Testis (tissue), 3 donors: ENCODE results near the gene CMKLR1. TPM values are rescaled to one million over a fixed set of nuclear protein-coding genes. Genes with fewer than 3 reads are reported as not detected.

Experiments used
- DNase-seq: peaks from one replicate; pipeline ENCODE4 v3.0.0-alpha.2; 2019
- H3K27ac ChIP-seq, 2 donors: fragments of 200-600 bp; sonication (generic); one replicate each; pipeline ENCODE4 v1.5.1; 2019
- H3K27me3 ChIP-seq: fragments of 200-600 bp; sonication (generic); one replicate; pipeline ENCODE4 v1.5.1; 2019
- H3K36me3 ChIP-seq: fragments of 200-600 bp; sonication (generic); one replicate; pipeline ENCODE4 v1.5.1; 2017; ENCODE audit warnings: low read depth; ENCODE audit errors: missing control alignments
- H3K4me1 ChIP-seq: fragments of 200-600 bp; sonication (generic); one replicate; pipeline ENCODE4 v1.5.1; 2019
- H3K4me3 ChIP-seq, 2 donors: fragments of 200-600 bp; sonication (generic); one replicate each; pipeline ENCODE4 v1.5.1; 2017 to 2019
- H3K9me3 ChIP-seq: fragments of 200-600 bp; sonication (generic); one replicate; pipeline ENCODE4 v1.5.1; 2017
- CTCF ChIP-seq, 3 experiments: fragments of 450-650 bp in 2 of 3; fragments of 200-600 bp in 1 of 3; sonication (generic) in 1 of 3; IDR thresholded peaks; one replicate each; pipeline ENCODE4 v1.5.1; 2016 to 2019; ENCODE audit warnings: antibody characterized with exemption in 3 of 3, mild to moderate bottlenecking in 2 of 3, moderate library complexity in 1 of 3
- POLR2A ChIP-seq: fragments of 450-650 bp; IDR thresholded peaks from one replicate; pipeline ENCODE4 v1.6.1; 2017; ENCODE audit warnings: antibody characterized with exemption, mild to moderate bottlenecking, moderate library complexity
- WGBS, 2 donors: methylation state at CpG; one replicate each; pipeline ENCODE4 v1.1.5; 2018; 5-methylcytosine and 5-hydroxymethylcytosine counted together
- intact Hi-C: fragments of 100-400 bp; cut with DNase I; formaldehyde crosslinking; loops from one replicate; pipeline ENCODE4 v1.15.1; 2023; ENCODE audit warnings: low total_unique reads
- polyA plus RNA-seq: library from polyadenylated mRNA; stranded (reverse); fragments of 350-450 nt; fragmentation: Illumina TruSeq; extraction: RNeasy Lipid Tissue Mini Kit (QIAGEN cat#74804); gene quantifications from one replicate; pipeline ENCODE4 v1.2.3, GENCODE V29; 2014; ENCODE audit warnings: low read depth, low replicate concordance; ENCODE audit not compliant: insufficient read depth
- total RNA-seq, 2 donors: library from RNA; depleted of rRNA; stranded (reverse); fragments of >200 nt; gene quantifications; one replicate each; pipeline ENCODE4 v1.2.3, GENCODE V29; 2016

CMKLR1 gene
- total and polyA plus RNA-seq, 3 donors from 2014 or later: 2.4 to 9.5 (median 4.8) TPM

DNA sequence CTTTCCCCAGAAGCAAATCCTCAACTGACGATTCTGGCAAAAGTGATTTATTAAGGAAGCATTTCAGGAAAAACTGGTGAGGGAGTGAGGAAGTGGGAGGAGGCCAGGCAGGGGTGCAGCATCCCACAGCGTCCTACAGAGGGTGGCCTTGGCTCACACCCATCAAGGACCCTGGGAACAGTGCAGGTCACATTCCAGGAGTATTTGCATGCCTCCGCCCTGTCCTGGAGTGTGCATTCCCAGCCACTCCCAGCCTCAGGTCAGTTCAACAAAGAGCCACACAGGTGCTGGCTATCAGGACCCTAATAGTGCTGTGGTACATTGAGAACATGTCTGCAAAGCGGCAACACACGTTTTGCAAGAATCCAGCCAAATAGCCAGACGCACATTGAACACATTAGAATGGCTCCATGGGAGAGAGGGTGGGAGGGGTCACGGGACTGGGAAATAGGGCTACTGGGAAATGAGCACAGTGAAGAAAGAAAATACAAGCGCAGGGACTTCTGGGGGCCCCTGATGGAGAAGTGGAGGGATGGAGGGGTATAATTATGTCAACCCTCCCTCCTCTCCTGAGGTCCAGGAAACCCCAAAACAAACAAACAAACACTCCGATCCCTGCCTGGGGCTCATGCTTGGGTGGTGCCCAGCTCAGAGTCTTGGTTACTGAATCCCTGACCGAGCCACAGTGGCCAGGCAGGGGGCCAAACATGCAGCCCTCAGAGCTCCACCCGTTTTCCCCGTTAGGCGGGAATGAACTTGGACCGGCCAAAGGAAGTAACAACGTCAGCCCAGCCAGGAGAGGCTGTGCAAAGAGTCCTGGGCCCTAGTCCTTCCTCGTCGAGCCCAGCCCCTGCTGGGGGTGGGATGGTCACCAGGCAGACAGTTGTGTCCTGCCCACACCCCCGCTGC, 36.5 kb downstream of the CMKLR1 start:
- WGBS, 2 donors: 29 to 50% methylated on average over 16 to 18 of the region's 18 CpGs
- peak; percentile 79 for DNase-seq
- Histone ChIP-seq H3K9me3 (no peaks in the 10 kb centered on the region), H3K27me3 (no peaks in the 10 kb centered on the region), H3K27ac (peak overlapping the region in 1 of 2 donors; percentile 88), H3K4me3 (no peak overlapping the region), H3K4me1 (peaks cover 41% of the 10 kb centered on the region), H3K36me3 (no peaks in the 10 kb centered on the region)
- TF ChIP-seq CTCF (IDR thresholded peaks at IDR 0.05): no peak
- TF ChIP-seq POLR2A: no peak
- intact Hi-C loops: no loop called here

DNA sequence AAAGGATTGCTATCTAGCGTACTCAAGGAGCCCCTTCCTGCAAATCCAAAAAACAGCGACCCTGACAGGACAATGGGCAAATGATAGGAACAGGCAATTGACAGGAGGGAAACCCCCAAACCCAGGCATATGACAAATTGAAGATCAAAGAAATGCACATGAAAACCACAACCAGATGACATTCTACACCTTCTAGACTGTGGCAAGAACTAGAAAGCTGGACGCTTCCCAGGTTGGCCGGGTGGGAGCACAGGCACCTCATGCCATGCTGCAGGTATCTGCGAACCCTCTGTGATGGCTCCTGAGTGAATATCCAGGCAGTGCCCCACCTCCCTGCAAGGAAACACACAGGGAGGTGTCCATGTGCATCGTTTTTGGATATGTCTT, 37.1 kb downstream of the CMKLR1 start:
- H3K27ac ChIP-seq: no peak overlapping the region
- no peak for TF ChIP-seq POLR2A
- no peak for TF ChIP-seq CTCF (IDR thresholded peaks at IDR 0.05)
- H3K36me3 ChIP-seq: no peaks in the 10 kb centered on the region
- H3K9me3 ChIP-seq: no peaks in the 10 kb centered on the region
- H3K27me3 ChIP-seq: no peaks in the 10 kb centered on the region
- no peak for DNase-seq
- peaks cover 41% of the 10 kb centered on the region for H3K4me1 ChIP-seq
- WGBS, 2 donors: 84 to 85% methylated on average over 6 of the region's 6 CpGs
- H3K4me3 ChIP-seq: no peak overlapping the region
- intact Hi-C loops: no loop called here

DNA sequence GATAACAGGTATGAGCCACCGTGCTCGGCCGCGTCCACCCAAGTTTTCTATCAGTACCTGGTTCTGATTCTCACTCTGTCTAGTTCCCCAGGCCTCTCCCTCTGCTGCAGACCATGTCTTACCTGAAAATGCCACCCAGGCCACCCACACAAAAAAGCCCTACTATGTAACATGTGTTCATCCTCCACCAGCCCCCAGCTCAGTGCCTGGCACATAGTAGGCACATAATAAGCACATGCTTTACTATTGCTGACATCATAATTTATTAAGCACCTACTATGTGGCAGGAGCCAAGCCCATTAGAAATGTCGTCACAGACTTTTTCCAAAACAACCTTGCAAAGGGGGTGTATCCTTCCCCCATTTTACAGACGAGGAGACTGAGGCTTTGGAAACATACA, 37.8 kb downstream of the CMKLR1 start:
- TF ChIP-seq CTCF (IDR thresholded peaks at IDR 0.05): no peak
- TF ChIP-seq POLR2A: no peak
- intact Hi-C loops: no loop called here
- DNase-seq: no peak
- 94% methylated on average over 6 of the region's 6 CpGs for WGBS, 2 donors
- no peaks in the 10 kb centered on the region for H3K36me3 ChIP-seq
- no peak overlapping the region for H3K4me3 ChIP-seq
- no peaks in the 10 kb centered on the region for H3K9me3 ChIP-seq
- peaks cover 40% of the 10 kb centered on the region for H3K4me1 ChIP-seq
- H3K27ac ChIP-seq: no peak overlapping the region
- no peaks in the 10 kb centered on the region for H3K27me3 ChIP-seq

DNA sequence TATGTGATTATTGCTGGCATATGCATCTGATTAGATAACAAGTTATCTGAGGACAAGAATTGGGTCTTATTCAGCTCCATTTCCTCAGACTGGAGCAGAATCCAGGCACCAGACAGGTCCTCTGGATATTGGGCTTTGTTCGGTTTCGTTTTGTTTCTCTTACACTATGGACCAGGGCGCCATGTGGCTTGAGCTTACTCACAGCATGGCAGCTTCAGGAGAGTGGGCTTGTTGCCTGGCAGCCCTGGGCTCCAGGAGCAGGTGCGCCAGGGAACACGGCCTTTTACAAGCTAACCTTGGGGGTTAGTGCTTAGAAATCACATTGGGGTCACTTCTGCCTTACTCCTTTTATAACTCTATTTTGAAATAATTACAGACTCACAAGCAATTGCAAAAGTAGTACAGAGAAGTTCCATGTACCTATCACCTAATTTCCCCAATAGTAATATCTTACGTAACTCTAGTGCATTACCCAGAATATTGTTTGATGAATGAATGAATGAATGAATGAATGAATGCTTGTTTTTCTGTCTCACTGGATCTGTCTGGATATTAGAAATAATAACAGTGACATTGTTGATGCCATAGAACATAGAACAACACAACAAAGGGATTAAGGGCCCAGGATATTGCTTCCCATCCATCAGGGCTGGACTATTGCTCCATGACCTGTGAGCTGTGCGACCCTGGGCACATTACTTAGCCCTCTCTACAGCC, 39.0 kb downstream of the CMKLR1 start:
- intact Hi-C loops: no loop called here
- DNase-seq: no peak
- Histone ChIP-seq H3K4me3 (no peak overlapping the region), H3K27me3 (no peaks in the 10 kb centered on the region), H3K36me3 (no peaks in the 10 kb centered on the region), H3K9me3 (no peaks in the 10 kb centered on the region), H3K27ac (no peak overlapping the region), H3K4me1 (peaks cover 28% of the 10 kb centered on the region)
- no peak for TF ChIP-seq CTCF (IDR thresholded peaks at IDR 0.05)
- TF ChIP-seq POLR2A: no peak
- 92 to 97% methylated on average over 7 of the region's 7 CpGs for WGBS, 2 donors
